Gastrocnemius medialis (tissue), 4 donors: ENCODE results near the gene THOC5.
"Not testable (repeated sequence)": the region's sequence is repeated elsewhere in the genome, so short reads cannot be mapped to it uniquely, and the experiment has no call there.

Source experiments
- POLR2A ChIP-seq, 2 donors: fragments of 450-650 bp; IDR thresholded peaks; one replicate each; pipeline ENCODE4 v1.6.1; 2017; ENCODE audit warnings: antibody characterized with exemption in 2 of 2, mild to moderate bottlenecking in 2 of 2, moderate library complexity in 2 of 2
- TF ChIP-seq, protein P1 (sequence below), 5 experiments: fragments of 450-650 bp in 3 of 5; fragments of 200-600 bp in 2 of 5; sonication (generic) in 2 of 5; IDR thresholded peaks in 4 of 5; conservative IDR thresholded peaks in 1 of 5; 1 replicate in 4 of 5; 2 replicates in 1 of 5; pipeline ENCODE4 v1.5.1; 2016 to 2019; ENCODE audit warnings: antibody characterized with exemption in 5 of 5, mild to moderate bottlenecking in 3 of 5, moderate library complexity in 3 of 5

DNA sequence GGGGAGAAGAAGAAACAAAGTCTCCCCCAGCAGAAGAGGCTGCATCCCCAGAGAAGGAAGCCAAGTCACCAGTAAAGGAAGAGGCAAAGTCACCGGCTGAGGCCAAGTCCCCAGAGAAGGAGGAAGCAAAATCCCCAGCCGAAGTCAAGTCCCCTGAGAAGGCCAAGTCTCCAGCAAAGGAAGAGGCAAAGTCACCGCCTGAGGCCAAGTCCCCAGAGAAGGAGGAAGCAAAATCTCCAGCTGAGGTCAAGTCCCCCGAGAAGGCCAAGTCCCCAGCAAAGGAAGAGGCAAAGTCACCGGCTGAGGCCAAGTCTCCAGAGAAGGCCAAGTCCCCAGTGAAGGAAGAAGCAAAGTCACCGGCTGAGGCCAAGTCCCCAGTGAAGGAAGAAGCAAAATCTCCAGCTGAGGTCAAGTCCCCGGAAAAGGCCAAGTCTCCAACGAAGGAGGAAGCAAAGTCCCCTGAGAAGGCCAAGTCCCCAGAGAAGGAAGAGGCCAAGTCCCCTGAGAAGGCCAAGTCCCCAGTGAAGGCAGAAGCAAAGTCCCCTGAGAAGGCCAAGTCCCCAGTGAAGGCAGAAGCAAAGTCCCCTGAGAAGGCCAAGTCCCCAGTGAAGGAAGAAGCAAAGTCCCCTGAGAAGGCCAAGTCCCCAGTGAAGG is 64.3 kb downstream of the THOC5 start:
- TF ChIP-seq, protein P1, sequence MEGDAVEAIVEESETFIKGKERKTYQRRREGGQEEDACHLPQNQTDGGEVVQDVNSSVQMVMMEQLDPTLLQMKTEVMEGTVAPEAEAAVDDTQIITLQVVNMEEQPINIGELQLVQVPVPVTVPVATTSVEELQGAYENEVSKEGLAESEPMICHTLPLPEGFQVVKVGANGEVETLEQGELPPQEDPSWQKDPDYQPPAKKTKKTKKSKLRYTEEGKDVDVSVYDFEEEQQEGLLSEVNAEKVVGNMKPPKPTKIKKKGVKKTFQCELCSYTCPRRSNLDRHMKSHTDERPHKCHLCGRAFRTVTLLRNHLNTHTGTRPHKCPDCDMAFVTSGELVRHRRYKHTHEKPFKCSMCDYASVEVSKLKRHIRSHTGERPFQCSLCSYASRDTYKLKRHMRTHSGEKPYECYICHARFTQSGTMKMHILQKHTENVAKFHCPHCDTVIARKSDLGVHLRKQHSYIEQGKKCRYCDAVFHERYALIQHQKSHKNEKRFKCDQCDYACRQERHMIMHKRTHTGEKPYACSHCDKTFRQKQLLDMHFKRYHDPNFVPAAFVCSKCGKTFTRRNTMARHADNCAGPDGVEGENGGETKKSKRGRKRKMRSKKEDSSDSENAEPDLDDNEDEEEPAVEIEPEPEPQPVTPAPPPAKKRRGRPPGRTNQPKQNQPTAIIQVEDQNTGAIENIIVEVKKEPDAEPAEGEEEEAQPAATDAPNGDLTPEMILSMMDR (IDR thresholded peaks at IDR 0.05 in 4 of 5, conservative IDR thresholded peaks at IDR 0.05 in 1 of 5) = not testable (repeated sequence)
- not testable (repeated sequence) for TF ChIP-seq POLR2A (IDR thresholded peaks at IDR 0.05)
